Measurements from ENCODE around the gene PCGF2. TPM values are rescaled to one million over a fixed set of nuclear protein-coding genes. Genes with fewer than 3 reads are reported as not detected.

The PCGF2 gene
- total RNA-seq, 4 donors from 2014 or later, result 7.7 to 50.0 (median 17.6) TPM

DNA sequence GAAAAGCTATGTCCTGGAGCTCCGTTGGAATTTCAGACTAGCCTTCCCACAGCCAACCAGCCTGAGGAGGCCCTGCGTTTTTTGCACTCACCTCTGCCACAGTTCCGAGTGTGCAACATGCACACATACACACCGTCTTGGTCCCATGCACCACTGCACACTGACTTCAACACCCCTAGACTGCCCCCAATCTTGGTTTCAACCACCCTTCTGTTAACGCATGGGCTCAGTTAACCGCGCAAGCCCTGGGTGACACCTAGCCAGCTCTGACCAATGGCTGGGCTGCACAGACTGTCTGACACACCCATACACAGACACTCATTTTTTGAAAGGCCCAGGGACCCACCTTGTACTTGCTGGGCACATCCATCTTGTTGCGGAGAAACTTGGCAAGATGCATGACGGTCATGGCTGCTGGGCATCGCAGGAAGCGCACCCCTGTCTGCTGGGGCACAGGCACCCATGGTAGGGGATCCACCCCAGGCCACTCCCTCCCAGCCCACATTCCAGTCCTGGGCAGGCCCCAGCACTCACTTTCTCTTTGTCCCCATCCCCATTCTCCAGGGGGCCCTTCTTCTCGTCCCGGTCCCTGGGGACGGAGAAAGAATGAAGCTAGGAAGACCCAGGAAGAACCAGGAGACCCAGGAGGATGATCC, 10.0 kb downstream of the PCGF2 start:
- peaks cover 0 to 64% (median 3%) of the 10 kb centered on the region in 3 donors for H3K36me3 ChIP-seq
- 86 to 89% methylated on average over 14 of the region's 14 CpGs for WGBS, 2 donors
- H3K27ac ChIP-seq, result no peak overlapping the region

DNA sequence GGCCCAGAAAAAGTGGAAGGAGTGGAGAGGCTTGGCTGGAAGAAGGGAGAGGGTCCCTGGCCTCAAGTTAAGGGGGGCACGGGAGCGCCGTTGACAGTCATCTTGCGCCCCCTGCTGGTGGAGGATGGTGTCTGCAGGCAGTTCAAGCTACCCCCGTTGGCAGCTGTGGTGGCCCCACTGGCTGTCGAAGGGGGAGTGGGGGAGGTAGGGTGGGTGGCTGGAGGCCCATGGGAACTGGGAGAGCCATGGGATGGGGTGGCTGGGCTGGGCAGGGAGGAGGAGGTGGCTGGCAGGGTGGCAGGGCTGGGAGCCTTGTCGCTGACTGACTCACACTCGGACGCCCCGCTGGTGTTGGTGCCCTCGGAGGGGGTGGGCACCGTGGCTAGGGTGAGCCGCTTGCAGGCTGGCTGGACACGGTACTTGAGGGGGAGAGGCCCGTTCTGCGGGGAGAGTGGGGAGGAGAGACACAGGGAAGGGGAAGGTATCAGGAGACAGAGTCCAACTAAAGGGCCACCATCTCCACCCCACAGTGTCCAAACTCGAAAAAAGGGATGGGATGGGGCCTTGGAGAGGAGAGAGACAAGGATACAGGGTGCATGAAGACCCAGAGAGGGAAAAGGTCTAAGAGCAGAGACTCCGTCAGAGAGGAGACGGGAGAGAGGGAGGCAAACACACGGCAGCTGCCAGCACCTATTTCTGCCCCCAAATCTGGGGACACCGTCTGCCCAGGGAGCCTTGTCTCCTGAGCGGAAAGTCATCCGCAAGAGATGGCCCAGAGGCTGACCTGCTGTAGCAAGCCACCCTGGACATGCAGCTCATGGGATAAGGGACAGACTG, 12.8 kb downstream of the PCGF2 start:
- Histone ChIP-seq H3K4me3 (no peak overlapping the region), H3K36me3 (peaks cover 0 to 77% (median 3%) of the 10 kb centered on the region in 3 donors), H3K9me3 (no peaks in the 10 kb centered on the region), H3K4me1 (peaks cover 0 to 57% (median 22%) of the 10 kb centered on the region in 4 donors), H3K27me3 (no peaks in the 10 kb centered on the region), H3K27ac (peak overlapping the region in 3 of 4 donors; percentile 32 to 55 (median 40))
- WGBS, 2 donors, result 37 to 40% methylated on average over 23 of the region's 23 CpGs
- TF ChIP-seq POLR2A (IDR thresholded peaks at IDR 0.05) (no peak), EP300 (IDR thresholded peaks at IDR 0.05) (no peak)
- TF ChIP-seq, protein P1, sequence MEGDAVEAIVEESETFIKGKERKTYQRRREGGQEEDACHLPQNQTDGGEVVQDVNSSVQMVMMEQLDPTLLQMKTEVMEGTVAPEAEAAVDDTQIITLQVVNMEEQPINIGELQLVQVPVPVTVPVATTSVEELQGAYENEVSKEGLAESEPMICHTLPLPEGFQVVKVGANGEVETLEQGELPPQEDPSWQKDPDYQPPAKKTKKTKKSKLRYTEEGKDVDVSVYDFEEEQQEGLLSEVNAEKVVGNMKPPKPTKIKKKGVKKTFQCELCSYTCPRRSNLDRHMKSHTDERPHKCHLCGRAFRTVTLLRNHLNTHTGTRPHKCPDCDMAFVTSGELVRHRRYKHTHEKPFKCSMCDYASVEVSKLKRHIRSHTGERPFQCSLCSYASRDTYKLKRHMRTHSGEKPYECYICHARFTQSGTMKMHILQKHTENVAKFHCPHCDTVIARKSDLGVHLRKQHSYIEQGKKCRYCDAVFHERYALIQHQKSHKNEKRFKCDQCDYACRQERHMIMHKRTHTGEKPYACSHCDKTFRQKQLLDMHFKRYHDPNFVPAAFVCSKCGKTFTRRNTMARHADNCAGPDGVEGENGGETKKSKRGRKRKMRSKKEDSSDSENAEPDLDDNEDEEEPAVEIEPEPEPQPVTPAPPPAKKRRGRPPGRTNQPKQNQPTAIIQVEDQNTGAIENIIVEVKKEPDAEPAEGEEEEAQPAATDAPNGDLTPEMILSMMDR (IDR thresholded peaks at IDR 0.05), result peak; percentile 93 to 97 (median 95)
- peak in 1 of 2 donors; percentile 56 for DNase-seq (ENCODE audit: low spot score in 2 of 2)

More for the DNA sequence above, 10.0 kb downstream of the PCGF2 start:
- no peaks in the 10 kb centered on the region for H3K9me3 ChIP-seq
- no peak overlapping the region for H3K4me3 ChIP-seq
- H3K27me3 ChIP-seq, result no peaks in the 10 kb centered on the region
- peaks cover 0 to 58% (median 24%) of the 10 kb centered on the region in 4 donors for H3K4me1 ChIP-seq
- no peak for DNase-seq (ENCODE audit: low spot score in 2 of 2)
- TF ChIP-seq POLR2A (IDR thresholded peaks at IDR 0.05), result no peak
- TF ChIP-seq, protein P1 (IDR thresholded peaks at IDR 0.05), result no peak
- TF ChIP-seq EP300 (IDR thresholded peaks at IDR 0.05), result no peak

DNA sequence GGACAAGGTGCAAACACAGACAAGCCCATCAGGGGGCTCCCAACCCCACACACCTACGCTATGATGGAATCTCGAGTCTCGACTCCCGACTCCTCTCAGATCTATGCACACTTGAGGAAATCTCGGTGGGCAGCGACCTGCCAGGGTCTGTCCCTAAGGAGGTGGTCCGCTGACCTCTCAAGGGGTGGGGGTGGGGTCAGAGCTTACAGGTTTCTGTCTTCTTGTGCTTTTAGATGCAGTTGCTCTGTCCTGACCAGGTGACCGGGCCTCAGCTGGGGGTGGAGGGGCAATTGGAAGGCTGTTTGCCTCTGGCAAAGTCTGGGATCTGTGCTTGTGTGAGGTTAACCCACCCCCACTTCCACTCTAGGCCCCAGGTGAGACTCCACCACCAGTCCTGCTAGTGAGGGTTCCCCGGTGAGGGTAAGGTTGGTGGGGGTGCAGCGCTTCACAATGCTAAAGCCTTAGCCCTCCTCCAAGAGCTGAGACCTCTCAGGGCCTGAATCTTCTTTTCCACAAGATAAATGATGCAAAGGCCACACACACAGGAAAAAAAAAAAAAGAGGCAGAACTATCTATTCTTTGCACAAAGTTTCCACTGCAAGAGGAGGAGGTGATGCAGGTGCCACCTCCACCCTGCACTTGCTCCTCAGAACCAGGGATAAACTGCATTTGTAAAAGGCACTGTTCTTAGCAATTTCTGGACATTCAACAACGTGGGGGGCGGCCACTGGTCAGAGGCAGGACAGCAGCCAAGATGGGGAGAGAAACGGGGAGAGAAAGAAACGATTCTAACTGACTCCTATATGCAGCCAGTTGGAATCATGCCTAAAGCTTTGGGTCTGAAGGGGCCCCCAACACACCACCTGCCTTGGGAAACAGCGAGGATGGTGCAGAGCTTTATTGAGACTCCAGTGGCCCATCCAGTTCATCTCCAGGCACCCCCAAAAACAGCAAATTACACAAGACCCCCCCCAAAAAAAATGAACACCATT, 13.9 kb downstream of the PCGF2 start:
- H3K4me1 ChIP-seq, result peaks cover 0 to 62% (median 27%) of the 10 kb centered on the region in 4 donors

DNA sequence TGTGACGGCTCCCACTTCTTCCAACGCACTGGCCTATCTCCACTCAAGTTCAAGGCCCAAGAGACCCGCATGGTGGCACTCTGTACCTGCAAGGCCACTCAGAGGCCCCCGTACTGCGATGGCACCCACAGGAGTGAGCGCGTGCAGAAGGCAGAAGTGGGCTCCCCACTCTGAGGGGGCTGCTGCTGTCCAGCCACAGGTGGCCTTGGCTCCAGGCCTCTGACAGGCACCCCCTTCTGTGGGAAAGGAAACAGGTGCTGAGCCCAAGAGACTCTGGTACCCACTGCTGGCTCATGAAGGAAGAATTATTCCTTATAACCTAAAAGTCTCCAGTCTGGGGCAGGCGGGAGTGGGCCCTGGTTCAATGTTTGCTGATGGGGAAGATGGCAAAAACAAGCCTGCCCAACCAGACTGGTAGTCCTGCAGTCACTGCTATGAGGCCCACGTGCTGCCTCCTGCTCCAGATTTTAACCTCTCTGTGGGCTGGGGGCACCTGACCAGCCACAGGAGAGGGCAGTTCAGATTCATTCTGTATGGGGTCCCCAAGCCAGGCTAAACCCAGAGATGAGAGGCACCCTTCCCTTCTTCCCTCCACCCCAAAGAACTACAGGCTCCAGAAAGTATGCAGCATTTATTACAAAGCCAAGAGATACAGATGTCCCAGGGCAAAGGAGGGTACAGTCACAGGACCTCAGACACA, 14.7 kb downstream of the PCGF2 start:
- peak overlapping the region in 3 of 4 donors; percentile 21 to 89 (median 32) for H3K27ac ChIP-seq
- H3K4me1 ChIP-seq, result peaks cover 0 to 71% (median 32%) of the 10 kb centered on the region in 4 donors
- peaks cover 0 to 59% (median 3%) of the 10 kb centered on the region in 3 donors for H3K36me3 ChIP-seq
- WGBS, 2 donors, result 69 to 73% methylated on average over 9 of the region's 9 CpGs
- DNase-seq (ENCODE audit: low spot score in 2 of 2), result no peak
- H3K27me3 ChIP-seq, result no peaks in the 10 kb centered on the region
- H3K9me3 ChIP-seq, result no peaks in the 10 kb centered on the region
- no peak for TF ChIP-seq EP300 (IDR thresholded peaks at IDR 0.05)
- TF ChIP-seq, protein P1 (IDR thresholded peaks at IDR 0.05), result no peak
- no peak for TF ChIP-seq POLR2A (IDR thresholded peaks at IDR 0.05)
- H3K4me3 ChIP-seq, result no peak overlapping the region

More for the DNA sequence above, 13.9 kb downstream of the PCGF2 start:
- WGBS, 2 donors, result 58 to 63% methylated on average over 15 of the region's 15 CpGs
- Histone ChIP-seq H3K36me3 (peaks cover 0 to 68% (median 3%) of the 10 kb centered on the region in 3 donors), H3K27me3 (no peaks in the 10 kb centered on the region), H3K27ac (peak overlapping the region in 3 of 4 donors; percentile 21 to 89 (median 55)), H3K4me3 (no peak overlapping the region), H3K9me3 (no peaks in the 10 kb centered on the region)
- no peak for DNase-seq (ENCODE audit: low spot score in 2 of 2)
- TF ChIP-seq, protein P1 (IDR thresholded peaks at IDR 0.05), result no peak
- TF ChIP-seq POLR2A (IDR thresholded peaks at IDR 0.05) (no peak), EP300 (IDR thresholded peaks at IDR 0.05) (no peak)
